HL-60 (cell line): Measurements from ENCODE around the gene PDCD2L.

Experiments
- CTCF ChIP-seq: IDR thresholded peaks from one replicate; pipeline ENCODE4 v1.5.1; 2011; ENCODE audit warnings: low read length, control low read depth, inconsistent platforms; ENCODE audit not compliant: insufficient read depth
- GABPA ChIP-seq: IDR thresholded peaks from 2 replicates; pipeline ENCODE4 v1.6.1; 2012; ENCODE audit warnings: low read depth
- POLR2AphosphoS5 ChIP-seq: IDR thresholded peaks from 2 replicates; pipeline ENCODE4 v1.6.1; 2012; ENCODE audit warnings: low read depth

GRCh38 chr19:34431681-34432402 is 27.6 kb downstream of the PDCD2L start:
- TF ChIP-seq CTCF, result no peak
- TF ChIP-seq GABPA, result no peak
- no peak for TF ChIP-seq POLR2AphosphoS5
